HG03097 (cell line): ENCODE measurements around the gene E2F3.

Experiments
- ATAC-seq: cut with Tn5 transposase; IDR thresholded peaks from one replicate; pipeline ENCODE4 v1.9.1; 2021; ENCODE audit not compliant: unreplicated experiment, low FRiP score

Gene E2F3

DNA sequence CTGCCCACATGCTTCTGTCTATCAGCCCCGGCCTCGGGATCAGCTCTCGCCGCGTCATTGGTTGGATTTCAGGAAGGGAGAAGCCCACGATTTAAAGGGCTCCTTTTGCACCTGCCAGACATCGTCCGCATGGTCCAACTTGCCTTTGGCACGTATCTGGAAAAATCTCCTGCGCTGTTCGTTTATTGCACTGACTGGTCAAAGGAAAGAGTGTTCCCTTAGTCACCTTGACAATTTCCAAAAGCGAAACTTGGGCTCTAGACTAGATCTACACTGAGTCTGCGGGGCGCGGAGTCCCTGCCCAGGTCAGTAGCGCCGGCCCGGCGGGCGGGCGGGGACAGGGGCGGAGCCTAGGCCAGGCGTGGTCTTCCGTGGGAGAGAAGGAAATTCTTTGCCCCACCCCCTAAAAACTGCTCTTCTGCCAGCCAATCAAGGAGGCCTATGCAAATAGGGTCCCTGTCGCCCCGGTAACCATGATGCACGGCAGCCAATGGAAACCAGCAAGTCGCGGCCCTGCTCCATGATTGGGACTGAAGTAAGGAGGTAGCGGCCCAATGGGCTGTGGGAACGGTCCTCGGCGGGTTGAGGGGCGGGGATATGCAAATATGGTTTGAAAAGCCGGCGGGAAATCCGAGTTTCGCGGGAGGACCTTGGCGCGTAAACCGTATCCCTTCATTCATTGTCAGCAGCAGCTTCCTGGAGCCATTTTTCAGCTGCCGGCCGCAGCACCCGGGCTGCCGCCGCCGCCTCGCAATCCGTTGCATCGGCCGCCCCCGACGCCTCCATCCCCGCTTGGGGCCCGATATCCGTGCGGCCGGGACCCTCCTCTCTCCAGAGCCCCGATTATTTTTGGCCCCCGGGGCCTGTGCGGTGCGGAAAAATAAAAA lies at the start of gene E2F3:
Gene E2F3 (plus strand): TSS at position 675 of the 887 bp plus-strand sequence. CDS start 354 bp downstream, outside the sequence.
- ATAC-seq: peak; percentile 83

DNA sequence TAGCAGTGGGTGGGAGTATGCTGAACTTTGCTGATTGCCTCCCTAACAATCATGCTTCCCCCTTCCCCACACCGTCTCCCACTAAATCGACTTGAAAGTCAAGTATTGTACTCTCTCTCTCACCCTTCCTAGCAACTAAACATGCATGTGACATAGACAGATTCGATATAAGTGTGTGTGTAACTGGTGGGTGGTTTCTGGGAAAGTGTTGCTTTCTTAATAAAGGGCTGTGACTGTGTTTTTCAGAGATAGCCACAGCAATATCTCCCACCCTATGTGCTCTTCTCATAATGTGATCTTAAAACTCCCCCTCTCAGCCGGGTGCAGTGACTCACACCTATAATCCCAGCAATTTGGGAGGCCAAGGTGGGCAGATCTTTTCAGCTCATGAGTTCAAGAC lies 49.3 kb upstream of the E2F3 start:
- ATAC-seq: no peak

DNA sequence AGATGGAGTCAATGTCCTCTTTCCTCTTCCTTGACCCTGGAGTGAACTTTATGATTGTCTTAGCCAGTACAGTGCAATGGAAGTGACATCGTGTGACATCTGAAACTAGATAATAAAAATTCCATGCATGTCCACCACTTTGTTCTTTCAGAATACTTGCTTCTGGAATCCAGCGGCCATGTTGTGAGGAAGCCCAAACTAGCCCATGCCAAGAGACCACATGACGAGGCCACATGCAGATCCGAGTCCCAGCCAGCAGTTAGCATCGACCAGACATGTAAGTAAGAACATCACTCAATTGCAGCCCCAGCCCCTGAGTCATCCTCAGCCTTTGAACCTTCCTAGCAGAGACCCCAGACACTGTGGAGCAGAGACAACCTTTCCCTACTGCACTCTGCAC lies 48.5 kb upstream of the E2F3 start:
- no peak for ATAC-seq

- ATAC-seq: no peak
Observed at GRCh38 chr6:20354366-20354765, 47.3 kb upstream of the E2F3 start.

GRCh38 chr6:20360471-20361119 lies 41.1 kb upstream of the E2F3 start:
- no peak for ATAC-seq

DNA sequence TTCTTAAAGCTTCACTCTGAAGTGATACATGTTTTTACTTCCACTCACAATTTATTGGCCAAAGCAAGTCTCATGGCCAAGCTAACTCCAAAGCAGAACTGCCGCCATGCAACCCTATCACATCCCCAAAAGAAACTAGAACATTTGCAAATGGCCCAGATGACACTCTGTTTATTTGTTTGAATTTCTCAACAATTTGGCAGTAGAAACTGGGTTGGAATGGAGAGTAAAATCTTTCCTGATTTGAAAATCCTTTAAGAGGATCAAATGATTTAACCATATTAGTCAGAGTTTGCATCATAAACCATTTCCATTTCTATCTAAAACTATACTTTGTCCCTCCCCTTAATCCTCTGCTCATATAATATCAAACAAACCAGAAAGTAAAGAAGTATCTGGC lies 39.1 kb upstream of the E2F3 start:
- ATAC-seq: no peak

GRCh38 chr6:20364327-20364726 lies 37.4 kb upstream of the E2F3 start:
- ATAC-seq: no peak

DNA sequence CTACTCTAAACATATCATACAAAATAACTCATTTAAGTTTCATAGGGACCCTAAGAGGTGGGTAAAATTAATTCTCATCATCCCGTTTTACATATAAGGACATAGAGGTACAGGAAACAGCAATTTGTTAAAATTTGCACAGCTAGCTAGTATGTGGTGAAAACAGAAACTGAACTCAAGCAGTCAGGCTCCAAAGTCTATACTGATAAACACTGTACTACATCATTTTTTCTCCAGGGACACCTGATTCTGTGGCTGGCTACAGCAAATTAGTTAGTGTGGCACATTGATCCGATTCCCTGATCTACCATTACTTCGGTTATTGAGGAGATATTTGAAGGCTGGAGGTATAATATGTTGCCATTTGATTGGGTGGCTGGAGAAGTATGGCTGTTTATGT lies 36.2 kb upstream of the E2F3 start:
- peak; percentile 61 for ATAC-seq

DNA sequence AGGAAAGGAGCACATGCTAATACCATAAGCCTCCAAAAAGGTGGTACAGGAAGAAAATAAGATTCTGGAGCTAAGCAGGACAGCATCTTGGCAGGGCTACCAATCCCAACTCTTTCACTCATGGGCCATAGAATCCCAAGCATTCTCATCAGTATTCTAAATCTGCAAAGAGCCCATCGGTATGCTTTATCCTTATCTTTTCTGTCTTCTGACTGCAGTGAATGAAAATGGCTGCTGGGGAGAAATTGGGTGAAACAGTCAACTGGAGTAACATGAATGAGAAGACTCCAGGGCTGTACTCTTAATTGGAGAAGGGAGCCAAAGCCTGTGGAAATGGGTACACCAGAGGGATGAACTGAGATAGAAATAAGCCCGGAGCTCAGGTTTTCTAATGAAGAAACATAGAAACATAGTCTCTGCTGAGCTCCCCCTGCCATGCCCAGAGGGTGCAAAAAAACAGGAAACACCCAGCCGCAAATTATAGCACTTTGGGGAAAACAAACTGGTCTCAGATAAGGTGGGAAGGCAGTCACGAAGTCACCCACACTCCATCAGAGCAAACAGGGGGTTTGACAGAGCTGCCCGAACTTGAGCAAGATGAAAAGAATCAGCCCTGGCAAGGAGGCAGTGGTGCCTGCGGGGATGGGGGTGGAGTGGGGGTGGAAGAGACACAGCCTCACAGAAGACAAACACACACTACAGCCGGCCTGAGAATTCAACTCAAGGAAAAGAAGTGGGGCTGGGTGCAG lies 35.4 kb upstream of the E2F3 start:
- ATAC-seq: no peak

GRCh38 chr6:20367743-20368485 lies 33.8 kb upstream of the E2F3 start:
- ATAC-seq: no peak

DNA sequence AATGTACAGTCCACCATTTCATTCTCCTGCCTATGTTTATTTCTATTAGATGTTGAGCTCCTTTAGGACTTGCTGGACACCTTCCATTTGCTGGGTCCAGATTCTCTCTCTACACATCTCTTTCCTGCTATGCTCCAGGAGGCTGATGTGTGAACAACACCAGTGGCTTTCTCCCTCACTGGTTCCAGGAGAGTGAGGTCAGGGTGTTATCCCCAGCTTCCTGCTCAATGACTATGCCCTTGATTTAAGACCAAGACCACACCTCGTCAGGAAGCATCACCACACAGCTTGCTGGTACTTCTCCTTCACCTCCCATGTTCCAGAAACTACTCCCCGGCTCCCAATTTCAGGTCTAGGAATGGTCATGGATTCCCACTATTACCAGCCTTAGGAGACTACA lies 31.3 kb upstream of the E2F3 start:
- no peak for ATAC-seq

DNA sequence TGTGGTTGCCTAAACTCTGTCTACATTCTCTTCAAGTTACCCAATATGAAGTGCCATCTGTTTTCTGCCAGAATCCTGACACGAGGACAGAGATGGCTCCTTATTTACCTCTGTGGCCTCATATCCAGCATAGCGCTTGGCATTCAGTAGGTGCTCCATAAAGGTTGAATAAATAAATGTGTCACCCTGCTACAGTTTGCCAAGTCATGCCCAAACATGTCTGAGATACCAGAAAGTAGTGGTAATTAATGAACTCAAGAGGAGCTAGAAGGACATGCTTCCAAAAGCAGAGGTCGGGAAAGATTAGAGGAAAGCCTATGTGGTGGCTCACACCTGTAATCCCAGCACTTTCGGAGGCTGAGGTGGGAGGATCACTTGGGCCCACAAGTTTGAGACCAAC lies 30.9 kb upstream of the E2F3 start:
- no peak for ATAC-seq

GRCh38 chr6:20375436-20375835 lies 26.2 kb upstream of the E2F3 start:
- no peak for ATAC-seq

GRCh38 chr6:20377623-20378265 lies 23.9 kb upstream of the E2F3 start:
- no peak for ATAC-seq

GRCh38 chr6:20379231-20379630 lies 22.4 kb upstream of the E2F3 start:
- ATAC-seq: no peak

DNA sequence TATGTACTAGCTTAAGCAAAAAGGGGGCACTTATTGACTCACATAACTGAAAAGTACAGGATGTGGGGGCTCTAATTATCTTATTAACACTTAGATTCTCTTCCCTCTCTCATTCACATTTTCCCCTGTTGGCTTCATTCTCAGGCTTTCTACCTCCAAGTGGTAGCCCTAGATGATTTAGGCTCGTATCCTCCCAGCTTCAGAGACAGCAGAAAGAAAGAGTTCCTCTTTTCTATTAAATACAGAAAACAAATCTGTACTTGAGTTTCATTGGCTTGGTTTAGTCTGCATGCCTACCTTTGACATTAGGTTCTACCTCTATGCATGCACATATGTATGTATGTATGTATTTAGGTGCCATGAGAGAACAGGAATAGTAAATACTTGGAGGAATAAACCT lies 15.5 kb upstream of the E2F3 start:
- ATAC-seq: no peak

DNA sequence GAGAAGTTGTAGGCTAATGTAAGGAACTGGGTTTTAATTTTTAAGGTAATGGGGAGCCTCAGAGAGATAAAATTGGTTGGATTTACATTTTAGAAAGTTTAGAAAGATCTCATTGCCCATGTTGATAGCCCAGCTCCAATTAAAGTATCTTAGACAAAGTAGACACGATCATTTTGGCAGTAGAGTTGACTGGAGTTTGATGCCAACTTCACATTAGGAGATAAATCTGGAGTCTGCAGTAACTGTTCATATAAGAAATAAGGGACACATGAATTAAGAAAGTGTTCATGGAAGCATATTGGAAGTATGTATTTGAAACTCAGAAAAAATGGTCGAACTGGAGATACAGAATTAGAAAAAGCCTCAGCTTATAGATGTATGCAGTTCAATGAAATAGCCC lies 12.6 kb upstream of the E2F3 start:
- ATAC-seq: no peak

DNA sequence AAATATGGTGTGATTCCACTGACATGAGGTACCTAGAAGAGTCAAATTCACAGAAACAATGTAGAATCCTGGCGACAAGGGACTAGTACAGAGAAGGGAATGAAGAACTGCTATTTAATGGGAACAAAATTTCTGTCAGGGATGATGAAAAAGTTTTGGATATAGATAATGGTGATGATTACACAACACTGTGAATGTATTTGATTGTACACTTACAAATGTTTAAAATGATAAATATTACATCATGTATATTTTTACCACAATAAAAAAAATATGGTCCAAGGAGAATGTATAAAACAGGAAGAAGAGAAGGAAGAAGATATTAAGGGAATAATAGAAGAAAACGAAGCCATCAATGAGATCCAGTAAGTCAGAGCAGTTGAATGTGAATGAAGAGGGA lies 8.4 kb upstream of the E2F3 start:
- ATAC-seq: no peak

GRCh38 chr6:20399518-20399917 lies 2.2 kb upstream of the E2F3 start:
- no peak for ATAC-seq
